Duodenal mucosa (tissue), 2 donors: ENCODE measurements around the gene NPIPA1.
"Not testable (repeated sequence)": the region's sequence is repeated elsewhere in the genome, so short reads cannot be mapped to it uniquely, and the experiment has no call there.

Experiments used
- H3K27ac ChIP-seq: one replicate; pipeline ENCODE4 v1.7.0; 2013; ENCODE audit warnings: low read depth, low read length
- H3K27me3 ChIP-seq, 2 donors: one replicate each; pipeline ENCODE4 v1.7.0; 2013; ENCODE audit warnings: low read length in 2 of 2, control low read depth in 1 of 2; ENCODE audit not compliant: insufficient read depth in 2 of 2, control insufficient read depth in 1 of 2
- H3K36me3 ChIP-seq, 2 donors: one replicate each; pipeline ENCODE4 v1.7.0; 2013; ENCODE audit warnings: low read length in 2 of 2, control low read depth in 1 of 2; ENCODE audit not compliant: insufficient read depth in 2 of 2, control insufficient read depth in 1 of 2
- H3K4me1 ChIP-seq, 2 donors: one replicate each; pipeline ENCODE4 v1.7.0; 2013; ENCODE audit warnings: low read length in 2 of 2, control low read depth in 1 of 2; ENCODE audit not compliant: insufficient read depth in 2 of 2, control insufficient read depth in 1 of 2
- H3K4me3 ChIP-seq, 2 donors: one replicate each; pipeline ENCODE4 v1.7.0; 2013; ENCODE audit warnings: low read length in 2 of 2, low read depth in 1 of 2
- H3K9ac ChIP-seq, 2 donors: one replicate each; pipeline ENCODE4 v1.7.0; 2013; ENCODE audit warnings: low read length in 2 of 2, low read depth in 1 of 2
- H3K9me3 ChIP-seq, 2 donors: one replicate each; pipeline ENCODE4 v1.7.0; 2013; ENCODE audit warnings: low read length in 2 of 2, control low read depth in 1 of 2; ENCODE audit not compliant: control insufficient read depth in 1 of 2

The NPIPA1 gene

DNA sequence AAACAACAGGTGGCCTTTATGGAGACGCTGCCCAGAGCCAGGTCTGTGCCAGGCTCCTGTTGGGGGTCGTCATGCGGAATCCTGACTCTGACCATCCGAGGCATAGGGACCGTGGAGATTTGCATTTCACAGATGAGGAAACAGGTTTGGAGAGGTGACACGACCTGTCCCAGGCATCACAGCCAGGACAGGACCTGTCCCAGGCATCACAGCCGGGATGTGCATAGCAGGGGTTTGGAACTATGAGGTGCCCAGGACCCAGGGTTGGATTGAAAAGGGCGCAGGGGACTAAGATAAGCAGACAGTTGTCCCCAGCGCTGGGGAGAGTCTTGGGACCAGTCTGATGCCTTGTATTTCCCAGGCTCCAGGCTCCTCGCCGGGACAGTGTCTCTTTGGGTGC lies 24.7 kb upstream of the NPIPA1 start:
- H3K9ac ChIP-seq, H3K27ac ChIP-seq, H3K27me3 ChIP-seq, H3K9me3 ChIP-seq, H3K36me3 ChIP-seq, H3K4me1 ChIP-seq, H3K4me3 ChIP-seq: not testable (repeated sequence)

DNA sequence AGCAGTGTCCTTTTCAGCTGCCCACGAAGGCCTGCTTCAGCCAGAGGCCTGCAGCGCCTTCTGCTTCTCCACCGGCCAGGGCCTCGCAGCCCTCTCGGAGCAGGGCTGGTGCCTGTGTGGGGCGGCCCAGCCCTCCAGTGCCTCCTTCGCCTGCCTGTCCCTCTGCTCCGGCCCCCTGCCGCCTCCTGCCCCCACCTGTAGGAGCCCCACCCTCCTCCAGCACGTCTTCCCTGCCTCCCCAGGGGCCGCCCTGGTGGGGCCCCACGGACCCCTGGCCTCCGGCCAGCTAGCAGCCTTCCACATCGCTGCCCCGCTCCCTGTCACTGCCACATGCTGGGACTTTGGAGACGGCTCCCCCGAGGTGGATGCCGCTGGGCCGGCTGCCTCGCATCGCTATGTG lies 18.7 kb upstream of the NPIPA1 start:
- H3K36me3 ChIP-seq, H3K4me3 ChIP-seq, H3K27ac ChIP-seq, H3K4me1 ChIP-seq, H3K9me3 ChIP-seq, H3K27me3 ChIP-seq, H3K9ac ChIP-seq: not testable (repeated sequence)

DNA sequence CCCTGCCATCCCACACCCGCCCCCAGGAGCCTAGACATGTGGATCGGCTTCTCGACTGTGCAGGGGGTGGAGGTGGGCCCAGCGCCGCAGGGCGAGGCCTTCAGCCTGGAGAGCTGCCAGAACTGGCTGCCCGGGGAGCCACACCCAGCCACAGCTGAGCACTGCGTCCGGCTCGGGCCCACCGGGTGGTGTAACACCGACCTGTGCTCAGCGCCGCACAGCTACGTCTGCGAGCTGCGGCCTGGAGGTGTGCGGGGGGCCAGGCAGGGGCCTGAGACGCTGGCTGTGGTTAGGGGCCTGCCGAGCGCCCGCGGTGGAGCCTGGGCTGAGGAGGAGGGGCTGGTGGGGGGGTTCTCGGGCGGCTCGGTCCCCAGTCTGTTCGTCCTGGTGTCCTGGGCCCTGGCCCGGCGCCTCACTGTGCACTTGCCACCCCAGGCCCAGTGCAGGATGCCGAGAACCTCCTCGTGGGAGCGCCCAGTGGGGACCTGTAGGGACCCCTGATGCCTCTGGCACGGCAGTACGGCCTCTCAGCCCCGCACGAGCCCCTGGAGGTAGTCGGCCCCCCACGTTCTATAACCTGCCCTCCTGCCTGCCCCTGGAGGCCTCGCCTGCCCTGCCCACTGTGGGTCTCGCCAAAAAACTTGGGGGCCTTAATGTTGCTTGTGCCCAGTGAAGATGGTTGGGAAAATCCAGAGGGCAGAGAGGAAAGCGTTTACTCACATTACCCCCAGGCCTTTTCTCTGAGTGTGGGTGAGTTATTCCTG lies 17.2 kb upstream of the NPIPA1 start:
- H3K27ac ChIP-seq, H3K9ac ChIP-seq, H3K27me3 ChIP-seq, H3K4me3 ChIP-seq, H3K4me1 ChIP-seq, H3K36me3 ChIP-seq, H3K9me3 ChIP-seq: not testable (repeated sequence)

DNA sequence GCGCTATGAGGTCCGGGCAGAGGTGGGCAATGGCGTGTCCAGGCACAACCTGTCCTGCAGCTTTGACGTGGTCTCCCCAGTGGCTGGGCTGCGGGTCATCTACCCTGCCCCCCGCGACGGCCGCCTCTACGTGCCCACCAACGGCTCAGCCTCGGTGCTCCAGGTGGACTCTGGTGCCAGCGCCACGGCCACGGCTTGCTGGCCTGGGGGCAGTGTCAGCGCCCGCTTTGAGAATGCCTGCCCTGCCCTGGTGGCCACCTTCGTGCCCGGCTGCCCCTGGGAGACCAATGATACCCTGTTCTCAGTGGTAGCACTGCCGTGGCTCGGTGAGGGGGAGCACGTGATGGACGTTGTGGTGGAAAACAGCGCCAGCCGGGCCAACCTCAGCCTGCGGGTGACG lies 15.0 kb upstream of the NPIPA1 start:
- H3K27me3 ChIP-seq, H3K9ac ChIP-seq, H3K27ac ChIP-seq: not testable (repeated sequence)

DNA sequence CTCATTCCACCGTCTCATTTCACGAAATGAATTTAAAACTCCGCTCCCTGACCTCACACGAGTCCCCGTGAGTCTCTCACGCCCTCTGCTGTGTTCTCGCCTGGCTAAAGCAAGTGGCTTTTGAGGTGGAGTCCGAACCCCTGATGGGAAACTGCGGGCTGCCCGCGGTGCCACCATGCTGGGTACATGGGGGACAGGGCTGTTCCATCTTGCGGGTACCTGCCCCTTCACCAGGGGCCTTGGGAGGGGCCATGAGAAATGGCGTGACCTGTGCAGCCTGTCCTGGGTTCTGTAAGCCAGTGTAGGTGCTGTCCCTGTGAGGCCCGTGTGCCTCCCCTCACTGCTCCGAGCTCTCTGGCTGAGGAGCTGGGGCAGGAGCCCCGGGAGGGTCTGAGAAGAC lies 14.3 kb upstream of the NPIPA1 start:
- not testable (repeated sequence) for H3K27ac ChIP-seq, H3K27me3 ChIP-seq, H3K36me3 ChIP-seq, H3K4me1 ChIP-seq, H3K9ac ChIP-seq, H3K9me3 ChIP-seq, H3K4me3 ChIP-seq

More for the DNA sequence above, 15.0 kb upstream of the NPIPA1 start:
- H3K9me3 ChIP-seq, H3K4me1 ChIP-seq, H3K36me3 ChIP-seq, H3K4me3 ChIP-seq: not testable (repeated sequence)

DNA sequence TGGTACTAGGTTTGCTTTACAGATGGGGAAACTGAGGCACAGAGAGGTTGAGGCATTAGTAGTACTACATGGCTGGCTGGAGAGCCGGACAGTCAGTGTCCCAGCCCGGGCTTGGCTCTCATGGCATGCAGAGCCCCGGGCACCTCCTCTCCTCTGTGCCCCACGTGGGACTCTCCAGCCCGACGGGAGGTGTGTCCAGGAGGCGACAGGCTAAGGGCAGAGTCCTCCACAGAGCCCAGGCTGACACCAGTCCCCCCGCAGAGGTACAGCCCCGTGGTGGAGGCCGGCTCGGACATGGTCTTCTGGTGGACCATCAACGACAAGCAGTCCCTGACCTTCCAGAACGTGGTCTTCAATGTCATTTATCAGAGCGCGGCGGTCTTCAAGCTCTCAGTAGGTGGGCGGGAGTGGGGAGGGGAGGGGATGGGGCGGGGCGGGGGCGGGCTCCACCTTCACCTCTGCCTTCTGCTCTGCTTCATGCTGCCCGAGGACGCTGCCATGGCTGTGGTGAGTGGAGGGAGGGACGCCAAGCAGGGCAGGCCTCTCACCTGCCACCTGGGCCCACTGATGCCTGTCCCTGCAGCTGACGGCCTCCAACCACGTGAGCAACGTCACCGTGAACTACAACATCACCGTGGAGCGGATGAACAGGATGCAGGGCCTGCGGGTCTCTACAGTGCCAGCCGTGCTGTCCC lies 13.7 kb upstream of the NPIPA1 start:
- not testable (repeated sequence) for H3K27me3 ChIP-seq, H3K27ac ChIP-seq, H3K36me3 ChIP-seq, H3K9me3 ChIP-seq, H3K4me3 ChIP-seq, H3K4me1 ChIP-seq, H3K9ac ChIP-seq

DNA sequence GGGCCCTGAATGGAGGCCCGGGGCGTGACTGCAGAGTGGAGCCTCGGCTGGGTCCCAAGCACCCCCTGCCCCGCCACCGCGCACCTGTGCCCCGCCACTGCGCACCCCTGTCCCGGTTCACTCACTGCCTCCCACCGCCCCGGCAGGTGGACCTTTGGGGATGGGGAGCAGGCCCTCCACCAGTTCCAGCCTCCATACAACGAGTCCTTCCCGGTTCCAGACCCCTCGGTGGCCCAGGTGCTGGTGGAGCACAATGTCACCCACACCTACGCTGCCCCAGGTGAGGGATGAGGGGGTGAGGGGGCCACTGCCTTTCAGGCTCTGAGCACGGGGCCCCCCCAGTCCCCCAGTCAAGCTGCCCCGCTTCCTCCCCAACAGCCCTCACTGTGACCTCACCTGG lies 12.9 kb upstream of the NPIPA1 start:
- not testable (repeated sequence) for H3K9me3 ChIP-seq, H3K27ac ChIP-seq, H3K9ac ChIP-seq, H3K36me3 ChIP-seq, H3K27me3 ChIP-seq, H3K4me3 ChIP-seq, H3K4me1 ChIP-seq

GRCh38 chr16:14924982-14925381 lies 12.3 kb upstream of the NPIPA1 start:
- H3K4me3 ChIP-seq, H3K27ac ChIP-seq, H3K9me3 ChIP-seq, H3K4me1 ChIP-seq, H3K36me3 ChIP-seq, H3K9ac ChIP-seq, H3K27me3 ChIP-seq: not testable (repeated sequence)

DNA sequence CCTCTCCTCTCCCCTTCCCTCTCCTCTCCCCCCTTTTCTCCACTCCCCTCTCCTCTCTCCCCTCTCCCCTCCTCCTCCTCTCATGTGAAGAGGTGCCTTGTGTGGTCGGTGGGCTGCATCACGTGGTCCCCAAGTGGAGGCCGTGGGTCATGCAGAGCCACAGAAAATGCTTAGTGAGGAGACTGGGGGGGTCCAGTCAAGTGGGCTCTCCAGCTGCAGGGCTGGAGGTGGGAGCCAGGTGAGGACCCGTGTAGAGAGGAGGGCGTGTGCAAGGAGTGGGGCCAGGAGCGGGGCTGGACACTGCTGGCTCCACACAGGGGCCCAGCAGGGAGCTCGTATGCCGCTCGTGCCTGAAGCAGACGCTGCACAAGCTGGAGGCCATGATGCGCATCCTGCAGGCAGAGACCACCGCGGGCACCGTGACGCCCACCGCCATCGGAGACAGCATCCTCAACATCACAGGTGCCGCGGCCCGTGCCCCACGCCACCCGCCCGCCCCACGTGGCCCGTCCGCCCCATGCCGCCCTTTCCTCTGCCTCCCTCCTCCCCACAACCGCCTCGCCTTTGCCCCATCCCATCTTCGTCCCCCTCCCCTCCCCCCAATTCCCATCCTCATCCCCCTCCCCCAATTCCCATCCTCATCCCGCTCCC lies 9.1 kb upstream of the NPIPA1 start:
- H3K9ac ChIP-seq, H3K4me3 ChIP-seq, H3K27ac ChIP-seq, H3K4me1 ChIP-seq, H3K27me3 ChIP-seq, H3K9me3 ChIP-seq, H3K36me3 ChIP-seq: not testable (repeated sequence)

GRCh38 chr16:14929176-14929575 lies 8.1 kb upstream of the NPIPA1 start:
- H3K9me3 ChIP-seq, H3K4me3 ChIP-seq, H3K36me3 ChIP-seq, H3K27me3 ChIP-seq, H3K9ac ChIP-seq, H3K27ac ChIP-seq, H3K4me1 ChIP-seq: not testable (repeated sequence)
